ENCODE data around the gene ENTHD1.

GRCh38 chr22:39713799-39714290, 179.7 kb downstream of the ENTHD1 start:
- TF ChIP-seq CTCF (IDR thresholded peaks at IDR 0.05) (no peak), POLR2A (IDR thresholded peaks at IDR 0.05; ENCODE audit: low read depth) (no peak), POLR2AphosphoS5 (IDR thresholded peaks at IDR 0.05) (no peak), EP300 (IDR thresholded peaks at IDR 0.05) (no peak)

All from esophagus muscularis mucosa (tissue), 4 donors.